ENCODE data around the gene TRIM31.

Gene TRIM31

DNA sequence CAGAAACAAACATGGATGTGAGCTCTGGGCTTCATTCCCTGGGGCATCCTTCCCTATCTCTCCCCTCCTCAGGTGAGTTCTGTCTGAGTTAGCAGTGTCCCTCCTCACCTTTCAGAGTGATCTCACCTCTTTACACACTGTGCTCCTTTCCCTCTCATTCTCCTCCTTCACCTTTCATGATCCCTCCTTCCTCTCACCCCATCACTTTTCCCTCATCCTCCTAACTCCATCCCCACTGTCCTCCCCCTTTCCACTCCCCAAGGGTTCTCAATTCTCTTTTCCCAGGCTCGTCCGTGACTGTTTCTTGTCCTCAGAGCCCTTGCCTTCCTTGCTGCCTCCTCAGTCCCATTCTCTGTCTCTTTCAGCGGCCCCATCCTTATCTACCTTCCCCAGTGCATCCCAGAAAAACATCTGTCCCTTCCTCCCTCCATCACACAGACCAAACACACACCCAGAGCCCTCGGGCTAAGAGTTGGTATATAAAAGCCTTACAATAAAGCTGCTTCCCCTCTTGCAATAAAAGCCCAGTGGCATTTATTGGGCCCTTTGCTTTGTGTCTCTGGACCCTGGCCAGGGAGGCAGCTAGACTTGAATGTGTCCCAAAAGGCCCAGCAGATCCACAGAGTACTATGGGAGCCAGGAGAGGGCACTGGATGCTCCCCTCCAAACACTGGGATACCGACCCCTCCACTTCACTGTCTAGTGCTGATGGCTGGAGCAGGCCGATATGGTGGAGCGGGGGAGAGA, 39.2 kb downstream of the TRIM31 start (continued):
- TF ChIP-seq MYNN (tag by site-specific recombination; IDR thresholded peaks at IDR 0.05; ENCODE audit: borderline replicate concordance) (0 out of 2 replicates have a peak, but pooled peaks have one; percentile 42), TCF7L2 (IDR thresholded peaks at IDR 0.05; ENCODE audit: borderline replicate concordance, low read depth, low read length) (no peak), ZNF521 (tag by site-specific recombination; IDR thresholded peaks at IDR 0.05) (no peak), SETDB1 (IDR thresholded peaks at IDR 0.05; ENCODE audit: insufficient read length, low read length) (no peak), REPIN1 (tag by site-specific recombination; IDR thresholded peaks at IDR 0.05; ENCODE audit: low read depth) (no peak)
- TF ChIP-seq, protein P1, sequence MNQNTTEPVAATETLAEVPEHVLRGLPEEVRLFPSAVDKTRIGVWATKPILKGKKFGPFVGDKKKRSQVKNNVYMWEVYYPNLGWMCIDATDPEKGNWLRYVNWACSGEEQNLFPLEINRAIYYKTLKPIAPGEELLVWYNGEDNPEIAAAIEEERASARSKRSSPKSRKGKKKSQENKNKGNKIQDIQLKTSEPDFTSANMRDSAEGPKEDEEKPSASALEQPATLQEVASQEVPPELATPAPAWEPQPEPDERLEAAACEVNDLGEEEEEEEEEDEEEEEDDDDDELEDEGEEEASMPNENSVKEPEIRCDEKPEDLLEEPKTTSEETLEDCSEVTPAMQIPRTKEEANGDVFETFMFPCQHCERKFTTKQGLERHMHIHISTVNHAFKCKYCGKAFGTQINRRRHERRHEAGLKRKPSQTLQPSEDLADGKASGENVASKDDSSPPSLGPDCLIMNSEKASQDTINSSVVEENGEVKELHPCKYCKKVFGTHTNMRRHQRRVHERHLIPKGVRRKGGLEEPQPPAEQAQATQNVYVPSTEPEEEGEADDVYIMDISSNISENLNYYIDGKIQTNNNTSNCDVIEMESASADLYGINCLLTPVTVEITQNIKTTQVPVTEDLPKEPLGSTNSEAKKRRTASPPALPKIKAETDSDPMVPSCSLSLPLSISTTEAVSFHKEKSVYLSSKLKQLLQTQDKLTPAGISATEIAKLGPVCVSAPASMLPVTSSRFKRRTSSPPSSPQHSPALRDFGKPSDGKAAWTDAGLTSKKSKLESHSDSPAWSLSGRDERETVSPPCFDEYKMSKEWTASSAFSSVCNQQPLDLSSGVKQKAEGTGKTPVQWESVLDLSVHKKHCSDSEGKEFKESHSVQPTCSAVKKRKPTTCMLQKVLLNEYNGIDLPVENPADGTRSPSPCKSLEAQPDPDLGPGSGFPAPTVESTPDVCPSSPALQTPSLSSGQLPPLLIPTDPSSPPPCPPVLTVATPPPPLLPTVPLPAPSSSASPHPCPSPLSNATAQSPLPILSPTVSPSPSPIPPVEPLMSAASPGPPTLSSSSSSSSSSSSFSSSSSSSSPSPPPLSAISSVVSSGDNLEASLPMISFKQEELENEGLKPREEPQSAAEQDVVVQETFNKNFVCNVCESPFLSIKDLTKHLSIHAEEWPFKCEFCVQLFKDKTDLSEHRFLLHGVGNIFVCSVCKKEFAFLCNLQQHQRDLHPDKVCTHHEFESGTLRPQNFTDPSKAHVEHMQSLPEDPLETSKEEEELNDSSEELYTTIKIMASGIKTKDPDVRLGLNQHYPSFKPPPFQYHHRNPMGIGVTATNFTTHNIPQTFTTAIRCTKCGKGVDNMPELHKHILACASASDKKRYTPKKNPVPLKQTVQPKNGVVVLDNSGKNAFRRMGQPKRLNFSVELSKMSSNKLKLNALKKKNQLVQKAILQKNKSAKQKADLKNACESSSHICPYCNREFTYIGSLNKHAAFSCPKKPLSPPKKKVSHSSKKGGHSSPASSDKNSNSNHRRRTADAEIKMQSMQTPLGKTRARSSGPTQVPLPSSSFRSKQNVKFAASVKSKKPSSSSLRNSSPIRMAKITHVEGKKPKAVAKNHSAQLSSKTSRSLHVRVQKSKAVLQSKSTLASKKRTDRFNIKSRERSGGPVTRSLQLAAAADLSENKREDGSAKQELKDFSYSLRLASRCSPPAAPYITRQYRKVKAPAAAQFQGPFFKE (tag by site-specific recombination; IDR thresholded peaks at IDR 0.05; ENCODE audit: borderline replicate concordance) = no peak

DNA sequence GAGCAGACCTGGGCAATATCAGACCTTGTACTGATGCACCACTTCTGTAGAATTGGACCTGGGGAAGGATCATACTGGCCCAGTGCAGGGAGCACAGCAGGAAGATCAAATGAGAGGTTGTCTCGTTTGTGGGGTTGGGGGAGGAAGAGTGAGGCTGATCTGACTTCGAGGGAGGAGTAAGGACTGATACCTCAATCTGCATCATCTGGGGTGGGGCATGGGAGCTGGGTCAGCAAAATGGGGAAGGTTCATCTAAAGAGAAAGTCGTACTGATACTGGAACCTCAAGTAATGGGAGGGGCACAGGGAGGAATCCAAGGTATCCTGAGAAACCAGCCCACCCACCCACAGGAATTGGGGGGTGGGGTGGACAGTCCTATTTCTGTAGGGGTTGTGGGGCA, 41.0 kb downstream of the TRIM31 start:
- TF ChIP-seq, protein P2, sequence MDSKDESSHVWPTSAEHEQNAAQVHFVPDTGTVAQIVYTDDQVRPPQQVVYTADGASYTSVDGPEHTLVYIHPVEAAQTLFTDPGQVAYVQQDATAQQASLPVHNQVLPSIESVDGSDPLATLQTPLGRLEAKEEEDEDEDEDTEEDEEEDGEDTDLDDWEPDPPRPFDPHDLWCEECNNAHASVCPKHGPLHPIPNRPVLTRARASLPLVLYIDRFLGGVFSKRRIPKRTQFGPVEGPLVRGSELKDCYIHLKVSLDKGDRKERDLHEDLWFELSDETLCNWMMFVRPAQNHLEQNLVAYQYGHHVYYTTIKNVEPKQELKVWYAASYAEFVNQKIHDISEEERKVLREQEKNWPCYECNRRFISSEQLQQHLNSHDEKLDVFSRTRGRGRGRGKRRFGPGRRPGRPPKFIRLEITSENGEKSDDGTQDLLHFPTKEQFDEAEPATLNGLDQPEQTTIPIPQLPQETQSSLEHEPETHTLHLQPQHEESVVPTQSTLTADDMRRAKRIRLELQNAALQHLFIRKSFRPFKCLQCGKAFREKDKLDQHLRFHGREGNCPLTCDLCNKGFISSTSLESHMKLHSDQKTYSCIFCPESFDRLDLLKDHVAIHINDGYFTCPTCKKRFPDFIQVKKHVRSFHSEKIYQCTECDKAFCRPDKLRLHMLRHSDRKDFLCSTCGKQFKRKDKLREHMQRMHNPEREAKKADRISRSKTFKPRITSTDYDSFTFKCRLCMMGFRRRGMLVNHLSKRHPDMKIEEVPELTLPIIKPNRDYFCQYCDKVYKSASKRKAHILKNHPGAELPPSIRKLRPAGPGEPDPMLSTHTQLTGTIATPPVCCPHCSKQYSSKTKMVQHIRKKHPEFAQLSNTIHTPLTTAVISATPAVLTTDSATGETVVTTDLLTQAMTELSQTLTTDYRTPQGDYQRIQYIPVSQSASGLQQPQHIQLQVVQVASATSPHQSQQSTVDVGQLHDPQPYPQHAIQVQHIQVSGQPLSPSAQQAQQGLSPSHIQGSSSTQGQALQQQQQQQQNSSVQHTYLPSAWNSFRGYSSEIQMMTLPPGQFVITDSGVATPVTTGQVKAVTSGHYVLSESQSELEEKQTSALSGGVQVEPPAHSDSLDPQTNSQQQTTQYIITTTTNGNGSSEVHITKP (tag by site-specific recombination; IDR thresholded peaks at IDR 0.05) = no peak
- peak; percentile 34; the same call in 1 of the 2 replicates for TF ChIP-seq ZNF133 (tag by site-specific recombination; IDR thresholded peaks at IDR 0.05)

GRCh38 chr6:30071081-30071818, 41.6 kb downstream of the TRIM31 start:
- peaks cover 9% of the 10 kb centered on the region; the same call in 1 of the 2 replicates for H3K4me1 ChIP-seq (ENCODE audit: control insufficient read depth, insufficient read depth, low read length)
- no peak overlapping the region for H3K27ac ChIP-seq (ENCODE audit: extremely low read depth, low read depth, low read length)
- ChIA-PET POLR2A (interaction anchor here (1.3 kb wide), 1 partner anchor 10 kb away, joined by 4 read pairs; the partner anchor contains the start of gene POLR1H), CTCF (interaction anchor here (0.6 kb wide), 1 partner anchor 32 kb away, joined by 3 read pairs; no protein-coding TSS in a partner anchor)
- H3K9me3 ChIP-seq (ENCODE audit: control insufficient read depth, insufficient read depth, low read depth, low read length) = no peaks in the 10 kb centered on the region
- peaks cover 0 to 24% of the 10 kb centered on the region in 2 experiments; a peak in 1 of 3 replicates for H3K36me3 ChIP-seq (ENCODE audit: control insufficient read depth in 2 of 2, insufficient read depth in 1 of 2, low read length in 2 of 2)
- H3K4me3 ChIP-seq (ENCODE audit: low read depth, low read length) = no peak overlapping the region
- TF ChIP-seq ZNF391 (tag by site-specific recombination; IDR thresholded peaks at IDR 0.05; ENCODE audit: borderline replicate concordance, low read depth) (no peak), KLF16 (tag by site-specific recombination; IDR thresholded peaks at IDR 0.05) (no peak), ZNF155 (tag by site-specific recombination; IDR thresholded peaks at IDR 0.05) (no peak), ZNF654 (tag by site-specific recombination; IDR thresholded peaks at IDR 0.05; ENCODE audit: low read depth) (no peak), ZBTB7A (tag by site-specific recombination; IDR thresholded peaks at IDR 0.05; ENCODE audit: low read depth) (no peak), ZNF23 (tag by site-specific recombination; IDR thresholded peaks at IDR 0.05; ENCODE audit: borderline replicate concordance) (no peak), TCF7L2 (IDR thresholded peaks at IDR 0.05; ENCODE audit: borderline replicate concordance, low read depth, low read length) (no peak), PRDM1 (tag by site-specific recombination; IDR thresholded peaks at IDR 0.05) (no peak), ZNF248 (tag by site-specific recombination; IDR thresholded peaks at IDR 0.05) (no peak)

More for the DNA sequence above, 41.0 kb downstream of the TRIM31 start:
- Histone ChIP-seq H3K9me3 (ENCODE audit: control insufficient read depth, insufficient read depth, low read depth, low read length) (no peaks in the 10 kb centered on the region), H3K4me1 (ENCODE audit: control insufficient read depth, insufficient read depth, low read length) (peaks cover 9% of the 10 kb centered on the region; the same call in 1 of the 2 replicates), H3K4me3 (ENCODE audit: low read depth, low read length) (no peak overlapping the region), H3K36me3 (ENCODE audit: control insufficient read depth in 2 of 2, insufficient read depth in 1 of 2, low read length in 2 of 2) (peaks cover 0 to 24% of the 10 kb centered on the region in 2 experiments; a peak in 1 of 3 replicates), H3K27ac (ENCODE audit: extremely low read depth, low read depth, low read length) (no peak overlapping the region)
- CTCF ChIA-PET = interaction anchor here (0.6 kb wide), 1 partner anchor 32 kb away, joined by 3 read pairs; no protein-coding TSS in a partner anchor
- POLR2A ChIA-PET = interaction anchor here (1.3 kb wide), 1 partner anchor 11 kb away, joined by 4 read pairs; the partner anchor contains the start of gene POLR1H
